GM12865 (cell line): ENCODE data around the gene CATSPERD.
"Not testable (repeated sequence)": the region's sequence is repeated elsewhere in the genome, so short reads cannot be mapped to it uniquely, and the experiment has no call there.

Experiments
- DNase-seq: peaks from one replicate; pipeline ENCODE4 v3.0.0; 2010; ENCODE audit warnings: low read depth
- H3K4me3 ChIP-seq: 2 replicates; pipeline ENCODE4 v1.5.1; 2011; ENCODE audit warnings: mild to moderate bottlenecking, low read depth, low read length, control low read depth
- CTCF ChIP-seq: IDR thresholded peaks from 2 replicates; pipeline ENCODE4 v1.5.1; 2011; ENCODE audit warnings: low read length, control low read depth, low read depth, inconsistent platforms; ENCODE audit not compliant: insufficient read depth; ENCODE audit errors: missing control alignments

CATSPERD gene

GRCh38 chr19:5686326-5686646 is 34.2 kb upstream of the CATSPERD start:
- peak overlapping the region; percentile 50 for H3K4me3 ChIP-seq
- TF ChIP-seq CTCF, result no peak
- DNase-seq, result no peak

GRCh38 chr19:5686647-5687359 is 33.6 kb upstream of the CATSPERD start:
- TF ChIP-seq CTCF, result peak; percentile 86
- H3K4me3 ChIP-seq, result peak overlapping the region; percentile 50
- peak; percentile 98 for DNase-seq

- no peak for DNase-seq
- H3K4me3 ChIP-seq, result no peak overlapping the region; the same call in 1 of the 2 replicates
- no peak for TF ChIP-seq CTCF
Observed at GRCh38 chr19:5687360-5688198, 32.9 kb upstream of the CATSPERD start.

GRCh38 chr19:5688262-5688881 is 32.1 kb upstream of the CATSPERD start:
- H3K4me3 ChIP-seq, DNase-seq: not testable (repeated sequence)

- TF ChIP-seq CTCF, result peak; percentile 99
- peak; percentile 98 for DNase-seq
- H3K4me3 ChIP-seq, result peak within 1 kb of the TSS; percentile 92
Observed at GRCh38 chr19:5690125-5690954, 30.1 kb upstream of the CATSPERD start, which contains the start of gene RPL36. TSS of gene RPL36 (plus strand) at chr19:5690295. CDS start at chr19:5690508, 213 bp downstream.

- DNase-seq, result peak; percentile 59
- peak overlapping the region; percentile 92 for H3K4me3 ChIP-seq
- TF ChIP-seq CTCF, result no peak
Observed at GRCh38 chr19:5690955-5691821, 29.2 kb upstream of the CATSPERD start.
